GM18867 (cell line): Measurements from ENCODE around the gene UBE2I.

Source experiments
- ATAC-seq: cut with Tn5 transposase; IDR thresholded peaks from one replicate; pipeline ENCODE4 v1.9.1; 2021; ENCODE audit warnings: mild to moderate bottlenecking, moderate library complexity; ENCODE audit not compliant: unreplicated experiment

UBE2I gene

GRCh38 chr16:1277151-1277598 is 32.3 kb upstream of the UBE2I start:
- no peak for ATAC-seq

GRCh38 chr16:1277617-1278282 is 31.7 kb upstream of the UBE2I start:
- ATAC-seq: no peak

GRCh38 chr16:1278477-1278876 is 31.0 kb upstream of the UBE2I start:
- ATAC-seq: no peak

GRCh38 chr16:1279081-1279944 is 30.1 kb upstream of the UBE2I start:
- ATAC-seq: no peak

DNA sequence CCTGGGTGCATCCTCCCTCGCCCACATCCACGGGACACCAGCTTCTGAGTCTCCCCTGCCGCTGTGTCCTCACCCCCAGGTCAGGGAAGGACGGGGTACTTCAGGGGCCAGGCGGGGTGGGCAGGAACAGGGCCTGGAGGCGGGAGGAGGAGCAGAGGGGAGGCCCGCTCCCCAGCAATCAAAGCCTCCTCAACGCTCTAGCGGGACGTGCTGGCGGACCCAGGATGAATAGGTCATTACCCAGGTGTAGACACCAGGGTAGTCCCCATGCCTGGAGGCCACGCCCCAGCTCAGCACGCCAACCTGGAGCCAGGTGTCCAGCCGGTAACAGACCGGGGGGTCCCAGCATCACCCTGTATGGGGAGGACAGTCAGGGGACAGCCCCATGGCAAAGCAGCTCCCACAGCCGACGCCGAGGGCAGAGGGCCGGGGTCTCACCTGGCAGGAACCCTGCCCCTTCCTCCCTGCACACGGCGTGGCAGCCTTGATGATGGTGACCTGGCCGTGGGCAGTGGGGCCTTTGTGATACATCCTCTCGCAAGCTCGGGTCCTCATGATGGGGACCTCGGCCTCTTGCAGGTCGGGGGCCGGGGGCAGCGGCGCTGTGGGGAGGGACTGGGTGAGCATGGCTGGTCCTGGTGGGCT is 29.4 kb upstream of the UBE2I start:
- ATAC-seq: no peak

- no peak for ATAC-seq
Observed at GRCh38 chr16:1280783-1281182, 28.7 kb upstream of the UBE2I start.

DNA sequence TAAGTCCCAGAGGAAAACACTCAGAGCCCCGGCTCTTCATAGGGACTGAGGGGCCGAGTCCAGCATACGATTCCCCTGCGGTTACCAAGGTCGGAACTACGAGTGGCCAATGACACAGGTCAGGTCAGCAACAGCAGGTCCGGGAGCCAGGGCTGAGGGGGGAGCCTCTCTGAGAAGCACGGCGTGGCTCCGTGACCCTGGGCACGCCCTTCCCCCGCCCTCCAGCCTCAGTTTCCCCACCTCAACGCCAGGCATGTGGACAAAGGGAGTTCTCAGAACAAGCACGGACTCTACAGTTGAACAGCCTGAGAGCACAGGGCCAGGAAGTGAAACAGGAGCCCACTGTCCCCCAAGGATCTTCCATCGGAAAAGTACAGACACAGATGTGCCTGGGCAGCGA is 27.9 kb upstream of the UBE2I start:
- no peak for ATAC-seq

GRCh38 chr16:1282324-1282973 is 27.0 kb upstream of the UBE2I start:
- no peak for ATAC-seq

- ATAC-seq: no peak
Observed at GRCh38 chr16:1283296-1283695, 26.1 kb upstream of the UBE2I start.

- ATAC-seq: no peak
Observed at GRCh38 chr16:1283996-1284616, 25.3 kb upstream of the UBE2I start.

DNA sequence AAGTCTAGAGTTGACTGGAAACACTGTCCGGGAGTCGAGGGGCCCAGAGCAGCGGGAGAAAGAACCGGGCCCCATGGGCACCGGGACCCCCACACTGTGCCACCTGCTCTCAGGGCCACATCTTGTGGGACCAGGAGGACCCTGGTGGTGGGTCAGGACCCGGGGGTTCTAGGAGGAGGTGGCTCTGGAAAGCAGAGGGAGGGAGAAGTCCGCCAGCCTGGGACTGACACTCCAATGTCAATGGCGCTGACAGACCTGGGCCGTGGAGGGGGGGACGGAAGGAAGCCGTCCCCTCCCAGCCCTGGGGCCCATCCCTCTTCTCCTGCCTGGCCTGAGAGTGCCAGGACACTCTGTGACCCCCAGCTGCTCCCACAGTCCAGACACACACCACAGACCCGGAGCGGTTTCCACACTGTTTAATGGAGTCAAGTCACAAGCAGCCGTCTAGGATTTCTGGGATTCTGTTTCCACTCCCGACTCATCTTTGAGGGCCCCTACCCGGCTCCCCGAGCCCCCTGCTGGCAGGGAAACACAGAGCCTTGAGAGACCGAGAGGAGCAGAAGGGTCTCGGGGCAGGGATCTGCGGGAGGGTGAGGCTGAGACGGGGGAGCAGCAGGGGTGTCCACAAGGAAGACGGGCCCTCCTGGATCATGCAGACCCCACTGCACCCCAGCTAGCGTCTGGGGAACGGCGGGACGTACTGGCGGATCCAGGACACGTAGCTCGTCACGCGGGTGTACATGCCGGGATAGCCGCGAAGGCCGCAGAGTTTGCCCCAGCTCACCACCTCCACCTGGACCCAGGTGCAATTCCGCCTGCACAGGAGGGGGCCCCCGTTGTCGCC is 23.5 kb upstream of the UBE2I start:
- no peak for ATAC-seq

DNA sequence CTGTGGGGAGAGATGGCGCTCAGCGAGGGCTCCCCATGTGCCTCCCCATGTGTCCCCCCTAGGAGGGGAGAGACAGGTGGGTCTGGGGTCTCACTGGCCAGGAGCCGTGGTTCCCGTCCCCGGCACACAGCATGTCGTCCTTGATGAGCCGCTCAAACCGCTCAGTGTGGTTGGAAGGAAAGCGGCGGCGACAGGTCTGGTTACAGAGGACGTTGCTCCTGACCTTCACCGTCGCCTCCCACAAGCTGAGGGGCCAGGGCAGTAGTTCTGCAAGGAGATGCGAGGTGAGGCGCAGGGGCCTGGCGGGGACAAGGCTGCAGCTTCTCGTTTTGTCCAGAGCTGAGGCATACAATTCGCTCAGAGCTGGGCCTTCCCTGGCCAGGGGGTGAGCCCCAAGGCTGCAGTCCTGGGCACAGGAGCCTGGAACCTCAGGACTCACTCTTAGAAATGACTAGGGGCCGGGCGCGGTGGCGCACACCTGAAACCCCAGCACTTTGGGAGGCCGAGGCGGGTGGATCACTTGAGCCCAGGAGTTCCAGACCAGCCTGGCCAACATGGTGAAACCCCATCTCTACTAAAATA is 22.8 kb upstream of the UBE2I start:
- no peak for ATAC-seq

GRCh38 chr16:1287982-1288670 is 21.3 kb upstream of the UBE2I start:
- ATAC-seq: no peak

DNA sequence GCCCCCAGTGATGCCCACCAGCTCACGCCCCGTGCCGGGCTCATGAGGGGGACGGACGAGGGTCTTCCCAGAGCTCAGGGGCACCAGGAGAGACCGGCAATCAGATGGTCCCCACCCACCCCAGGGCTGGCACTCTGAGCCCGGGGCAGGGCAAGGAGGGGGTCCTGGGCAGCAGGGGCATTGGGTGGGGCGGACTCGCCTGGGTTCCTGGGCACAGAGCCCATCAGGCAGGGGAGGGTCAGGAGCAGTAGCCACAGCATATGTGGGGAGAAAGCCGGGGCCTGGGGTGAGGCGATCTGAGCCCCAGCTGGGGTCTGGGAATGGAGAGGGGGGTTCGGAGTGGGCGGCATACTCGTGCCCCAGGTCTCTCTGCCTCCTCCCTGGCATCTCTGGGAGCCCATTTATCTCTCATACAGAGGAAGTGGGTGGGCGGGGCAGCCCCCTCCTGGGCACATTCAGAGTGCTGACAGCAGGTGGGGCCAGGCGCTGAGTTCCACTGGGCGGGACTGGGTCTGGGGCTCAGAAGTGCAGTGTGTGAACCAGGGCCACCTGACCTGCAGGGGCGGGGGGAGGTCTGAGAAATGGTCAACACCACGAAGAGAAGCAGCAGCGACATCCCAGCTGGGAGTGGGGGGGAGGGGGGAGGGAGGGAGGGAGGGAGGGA is 20.5 kb upstream of the UBE2I start:
- ATAC-seq: no peak

DNA sequence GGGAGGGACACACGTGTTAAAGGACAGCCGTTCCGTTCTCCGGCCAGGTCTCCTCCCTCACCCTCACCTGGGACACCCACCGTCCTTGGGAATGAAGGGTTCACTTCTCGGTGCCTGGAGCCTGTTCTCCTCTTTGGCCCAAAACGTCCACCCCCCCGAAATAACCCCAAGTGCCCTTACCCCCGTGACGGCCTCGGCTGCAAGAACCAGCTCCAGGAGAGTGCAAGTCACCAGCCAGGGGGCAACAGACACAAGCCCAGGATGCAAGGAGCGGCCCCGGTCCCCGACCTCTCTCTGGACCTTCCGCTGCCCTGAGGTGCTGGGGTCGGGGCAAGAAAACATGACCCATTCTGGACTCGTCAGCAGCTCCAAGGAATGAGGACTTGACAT is 20.0 kb upstream of the UBE2I start:
- no peak for ATAC-seq

DNA sequence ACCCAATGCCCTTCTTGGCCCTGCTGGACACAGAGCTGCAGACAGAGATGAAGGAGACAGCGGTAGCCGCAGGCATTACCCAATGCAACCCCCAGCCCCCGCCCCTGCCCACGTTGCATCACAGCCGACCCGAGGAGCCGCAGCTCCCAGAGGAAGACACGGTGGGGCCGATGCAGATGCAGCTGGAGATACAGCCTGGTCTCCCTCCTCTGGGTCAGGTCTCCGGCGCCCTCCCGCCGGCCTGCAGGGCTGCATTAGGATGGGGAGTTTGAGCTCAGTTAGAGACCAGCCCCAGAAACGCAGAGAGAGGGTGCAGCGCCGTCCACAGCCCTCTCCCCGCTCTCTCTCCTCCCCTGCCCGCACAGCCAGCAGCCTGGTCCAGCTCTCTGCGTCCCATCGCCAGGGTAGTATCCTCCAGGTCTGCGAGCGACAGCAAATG is 19.4 kb upstream of the UBE2I start:
- ATAC-seq: no peak

DNA sequence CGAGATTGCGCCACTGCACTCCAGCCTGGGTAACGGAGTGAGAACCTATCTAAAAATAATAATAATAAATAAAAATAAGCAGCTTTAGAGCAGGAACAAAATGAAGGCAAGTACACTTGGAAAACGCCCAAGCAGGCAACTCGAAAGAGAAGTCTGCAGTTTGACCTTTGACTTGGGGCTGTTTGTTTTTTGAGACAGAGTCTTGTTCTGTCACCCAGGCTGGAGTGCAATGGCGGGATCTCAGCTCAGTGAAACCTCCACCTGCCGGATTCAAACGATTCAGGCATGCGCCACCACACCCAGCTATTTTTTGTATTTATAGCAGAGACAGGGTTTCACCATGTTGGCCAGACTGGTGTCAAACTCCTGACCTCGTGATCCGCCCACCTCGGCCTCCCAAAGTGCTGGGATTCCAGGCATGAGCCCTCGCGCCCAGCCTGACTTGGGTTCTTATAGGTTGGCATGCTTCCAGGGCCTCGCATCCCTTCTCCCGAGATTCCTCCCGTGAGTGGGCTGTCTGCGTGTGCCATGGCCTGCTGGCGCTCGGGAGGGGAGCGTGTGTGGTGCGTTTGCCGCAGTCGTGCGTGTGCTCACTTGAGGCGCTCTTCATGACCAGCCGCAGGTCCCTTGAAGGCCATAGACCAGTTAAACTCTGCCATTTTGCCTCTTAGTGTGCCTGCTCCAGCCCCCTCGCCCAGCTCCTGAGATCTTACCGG is 18.4 kb upstream of the UBE2I start:
- ATAC-seq: no peak

DNA sequence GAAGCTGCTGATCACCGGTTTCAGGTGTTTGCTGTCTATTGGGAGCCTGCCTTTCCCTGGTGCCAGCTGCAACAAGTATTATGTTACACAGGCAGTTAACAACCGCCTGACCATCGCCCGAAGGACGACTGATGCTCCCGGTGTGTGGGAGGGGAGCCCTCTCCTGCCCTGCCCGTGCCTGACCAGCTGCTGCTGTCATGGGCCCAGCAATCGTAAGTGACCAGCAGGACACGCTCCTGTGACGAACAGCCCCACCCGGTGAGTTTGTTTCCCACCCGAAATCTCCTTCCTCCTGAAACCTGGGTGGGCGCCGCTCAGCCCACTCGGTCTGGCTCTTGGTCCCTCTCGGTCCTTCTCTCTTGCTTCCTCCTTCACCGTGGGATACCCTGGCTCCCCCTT is 17.9 kb upstream of the UBE2I start:
- no peak for ATAC-seq
